ENCODE measurements around the gene ATP6V1B1. TPM values are rescaled to one million over a fixed set of nuclear protein-coding genes. Genes with fewer than 3 reads are reported as not detected.

The ATP6V1B1 gene
- total RNA-seq, 4 donors from 2014 or later, result 0.46 TPM; not detected in 3

DNA sequence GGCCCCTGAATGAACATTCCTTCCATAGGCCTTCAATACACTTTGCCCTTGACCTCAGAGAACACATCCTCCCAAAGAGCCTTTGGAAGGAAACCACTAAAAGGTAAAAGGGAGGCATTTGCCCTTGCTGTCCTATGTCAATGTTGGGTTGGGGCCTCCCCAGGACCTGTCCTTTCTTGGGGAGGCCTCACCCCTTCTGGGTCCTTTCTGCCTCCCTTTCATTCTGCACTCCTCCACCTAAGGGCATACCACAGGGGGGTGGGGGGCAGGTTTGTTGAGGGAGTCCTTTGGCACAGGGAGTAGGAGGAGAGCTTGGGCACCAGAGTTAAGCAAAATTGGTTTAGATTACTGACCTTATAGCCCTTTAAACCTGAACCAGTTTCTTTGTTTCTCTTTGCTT, 32.5 kb upstream of the ATP6V1B1 start:
- Histone ChIP-seq H3K27ac (no peak overlapping the region), H3K4me3 (no peak overlapping the region), H3K36me3 (no peaks in the 10 kb centered on the region), H3K9me3 (no peaks in the 10 kb centered on the region), H3K4me1 (peaks cover 0 to 42% (median 24%) of the 10 kb centered on the region in 3 donors), H3K27me3 (peaks cover 100% of the 10 kb centered on the region)
- no peak for TF ChIP-seq EP300 (IDR thresholded peaks at IDR 0.05)
- no peak for TF ChIP-seq CTCF (IDR thresholded peaks at IDR 0.05)
- no peak for TF ChIP-seq POLR2A (IDR thresholded peaks at IDR 0.05)
- TF ChIP-seq POLR2AphosphoS5 (IDR thresholded peaks at IDR 0.05), result no peak
- no peak for ATAC-seq

DNA sequence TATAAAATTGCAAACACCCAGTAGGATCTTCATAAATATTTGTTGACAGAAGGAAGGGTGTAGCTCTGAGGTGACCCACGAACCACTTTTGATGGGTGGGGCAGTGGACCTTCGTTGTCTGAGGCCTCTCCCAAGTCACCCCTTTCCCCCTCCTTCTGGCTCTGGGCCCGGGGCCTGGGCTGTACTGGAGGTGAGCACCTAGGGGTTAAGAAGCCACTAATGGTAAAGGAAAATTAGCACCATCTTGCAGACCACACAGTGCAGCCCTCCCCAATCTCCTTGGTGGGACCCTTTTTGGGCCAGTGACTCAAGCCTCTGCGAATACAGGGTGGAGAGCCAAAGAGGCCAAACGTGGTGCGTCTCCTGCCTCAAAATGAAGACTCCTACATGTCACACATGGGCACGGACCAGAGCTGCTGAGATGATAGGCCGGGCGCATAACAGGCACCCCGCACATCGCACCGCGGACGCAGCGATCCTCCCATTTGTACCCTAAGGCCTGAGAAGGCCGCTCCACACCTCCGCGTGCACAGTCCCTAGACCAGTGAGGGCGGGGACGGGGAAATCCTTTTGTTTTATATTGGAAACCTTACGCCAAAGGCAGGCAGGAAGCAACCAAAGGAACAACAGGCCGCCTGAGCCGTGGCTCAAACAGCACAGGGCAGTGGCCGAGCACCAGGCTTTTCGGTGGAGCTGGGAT, 31.9 kb upstream of the ATP6V1B1 start:
- H3K4me3 ChIP-seq, result no peak overlapping the region
- no peaks in the 10 kb centered on the region for H3K9me3 ChIP-seq
- H3K27me3 ChIP-seq, result peaks cover 100% of the 10 kb centered on the region
- peak overlapping the region in 1 of 4 donors; percentile 8 for H3K27ac ChIP-seq
- no peaks in the 10 kb centered on the region for H3K36me3 ChIP-seq
- ATAC-seq, result no peak
- WGBS, 2 donors (ENCODE audit: low coverage in 1 of 2), result 40 to 56% methylated on average over 6 to 13 of the region's 25 CpGs
- H3K4me1 ChIP-seq, result peaks cover 0 to 42% (median 24%) of the 10 kb centered on the region in 3 donors
- TF ChIP-seq POLR2AphosphoS5 (IDR thresholded peaks at IDR 0.05) (no peak), POLR2A (IDR thresholded peaks at IDR 0.05) (no peak), EP300 (IDR thresholded peaks at IDR 0.05) (no peak), CTCF (IDR thresholded peaks at IDR 0.05) (no peak)

GRCh38 chr2:70904371-70905216, 31.1 kb upstream of the ATP6V1B1 start:
- WGBS, 2 donors (ENCODE audit: low coverage in 1 of 2), result 31 to 39% methylated on average over 4 to 22 of the region's 56 CpGs
- no peak for ATAC-seq
- H3K9me3 ChIP-seq, result no peaks in the 10 kb centered on the region
- peak overlapping the region in 1 of 4 donors; percentile 0 for H3K27ac ChIP-seq
- H3K4me1 ChIP-seq, result peaks cover 0 to 37% (median 21%) of the 10 kb centered on the region in 3 donors
- no peaks in the 10 kb centered on the region for H3K36me3 ChIP-seq
- H3K4me3 ChIP-seq, result no peak overlapping the region
- TF ChIP-seq CTCF (IDR thresholded peaks at IDR 0.05) (no peak), POLR2A (IDR thresholded peaks at IDR 0.05) (no peak), POLR2AphosphoS5 (IDR thresholded peaks at IDR 0.05) (no peak), EP300 (IDR thresholded peaks at IDR 0.05) (no peak)
- H3K27me3 ChIP-seq, result peaks cover 100% of the 10 kb centered on the region

DNA sequence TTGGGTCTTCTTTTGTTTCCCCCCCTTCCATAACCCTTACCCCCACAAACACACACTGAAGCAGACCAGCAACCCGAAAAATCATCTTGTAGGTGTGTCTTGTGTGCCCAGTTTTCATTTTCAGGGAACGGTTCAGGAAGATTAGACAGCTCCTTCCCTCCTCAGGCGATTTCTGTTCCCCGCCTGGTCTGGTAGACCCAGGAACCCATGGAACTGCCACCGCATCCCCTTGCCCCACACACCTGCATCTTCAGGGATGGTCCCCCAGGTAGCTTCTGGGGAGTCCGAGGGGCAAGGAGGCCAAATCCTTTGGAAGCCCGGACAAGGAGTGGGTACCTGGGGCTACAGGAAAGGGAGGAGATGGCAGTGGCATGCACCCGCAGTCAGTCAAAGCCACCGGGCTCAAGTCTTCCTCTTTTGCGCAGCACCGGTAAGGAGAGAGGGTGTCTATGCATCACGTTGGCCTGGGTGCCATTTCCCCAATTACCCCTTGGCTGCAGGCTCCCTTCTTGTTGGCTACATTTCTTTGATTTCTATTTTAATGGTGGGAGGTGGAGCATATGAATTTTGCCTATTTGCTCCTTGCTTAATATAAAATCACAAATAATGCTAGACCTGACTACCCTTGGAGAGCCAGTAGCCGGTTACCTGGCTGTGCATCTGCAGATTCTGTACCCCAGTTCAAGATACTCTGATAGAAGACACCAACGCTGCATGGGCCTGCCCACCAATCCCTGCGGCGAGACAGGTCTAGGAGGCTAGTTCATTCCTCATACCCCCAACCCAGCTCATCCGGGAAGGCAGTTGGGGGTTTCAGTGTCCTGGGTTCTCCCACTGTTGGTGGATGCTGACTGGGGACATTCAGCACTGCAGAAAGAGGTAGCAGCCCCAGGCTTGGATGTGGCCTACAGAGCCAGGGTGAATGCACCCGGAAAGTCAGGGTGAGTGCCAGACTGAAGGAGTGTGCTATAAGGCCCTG, 30.0 kb upstream of the ATP6V1B1 start:
- TF ChIP-seq POLR2A (IDR thresholded peaks at IDR 0.05) (no peak), CTCF (IDR thresholded peaks at IDR 0.05) (no peak), POLR2AphosphoS5 (IDR thresholded peaks at IDR 0.05) (no peak), EP300 (IDR thresholded peaks at IDR 0.05) (no peak)
- Histone ChIP-seq H3K36me3 (no peaks in the 10 kb centered on the region), H3K27ac (no peak overlapping the region), H3K4me1 (peaks cover 0 to 26% (median 10%) of the 10 kb centered on the region in 3 donors), H3K27me3 (peaks cover 100% of the 10 kb centered on the region), H3K4me3 (no peak overlapping the region), H3K9me3 (no peaks in the 10 kb centered on the region)
- no peak for ATAC-seq
- 39 to 42% methylated on average over 5 to 7 of the region's 18 CpGs for WGBS, 2 donors (ENCODE audit: low coverage in 1 of 2)
